Measurements from ENCODE around the gene MMP11. TPM values are rescaled to one million over a fixed set of nuclear protein-coding genes. Genes with fewer than 3 reads are reported as not detected.

The MMP11 gene
- polyA plus RNA-seq, 3 donors, result not detected

- no peak for DNase-seq
- no peak overlapping the region for H3K4me3 Mint-ChIP-seq
- intact Hi-C loops (cut with micrococcal nuclease), result no loop called here
- Histone ChIP-seq H3K36me3 (replicated peaks in 1 of 2; ENCODE audit: control insufficient read depth in 1 of 2, insufficient read depth in 2 of 2, low read length in 2 of 2) (no peaks in the 10 kb centered on the region), H3K4me2 (replicated peaks; ENCODE audit: extremely low read depth, low read length, poor library complexity, severe bottlenecking) (no peak overlapping the region), H3K4me3 (replicated peaks in 1 of 3; ENCODE audit: low read depth in 2 of 3, low read length in 3 of 3) (no peak overlapping the region), H3K27me3 (ENCODE audit: control insufficient read depth in 2 of 2, insufficient read depth in 2 of 2, low read length in 2 of 2) (no peaks in the 10 kb centered on the region), H3K27ac (ENCODE audit: low read depth in 1 of 2, low read length in 2 of 2) (no peak overlapping the region), H3K9ac (ENCODE audit: insufficient read depth, low read length, poor library complexity, severe bottlenecking) (no peak overlapping the region), H3K79me2 (ENCODE audit: insufficient read depth, low read length) (peaks cover 6% of the 10 kb centered on the region), H3K4me1 (ENCODE audit: control insufficient read depth in 1 of 2, insufficient read depth in 2 of 2, low read length in 2 of 2) (peaks cover 22 to 26% of the 10 kb centered on the region in 2 donors), H4K20me1 (ENCODE audit: insufficient read depth, low read length) (no peaks in the 10 kb centered on the region), H3K9me3 (replicated peaks in 1 of 2; ENCODE audit: control insufficient read depth in 1 of 2, insufficient read depth in 1 of 2, low read length in 2 of 2) (no peaks in the 10 kb centered on the region), H2AFZ (ENCODE audit: insufficient read depth, low read depth, low read length, poor library complexity, severe bottlenecking) (no peak overlapping the region)
- TF ChIP-seq, protein P1, sequence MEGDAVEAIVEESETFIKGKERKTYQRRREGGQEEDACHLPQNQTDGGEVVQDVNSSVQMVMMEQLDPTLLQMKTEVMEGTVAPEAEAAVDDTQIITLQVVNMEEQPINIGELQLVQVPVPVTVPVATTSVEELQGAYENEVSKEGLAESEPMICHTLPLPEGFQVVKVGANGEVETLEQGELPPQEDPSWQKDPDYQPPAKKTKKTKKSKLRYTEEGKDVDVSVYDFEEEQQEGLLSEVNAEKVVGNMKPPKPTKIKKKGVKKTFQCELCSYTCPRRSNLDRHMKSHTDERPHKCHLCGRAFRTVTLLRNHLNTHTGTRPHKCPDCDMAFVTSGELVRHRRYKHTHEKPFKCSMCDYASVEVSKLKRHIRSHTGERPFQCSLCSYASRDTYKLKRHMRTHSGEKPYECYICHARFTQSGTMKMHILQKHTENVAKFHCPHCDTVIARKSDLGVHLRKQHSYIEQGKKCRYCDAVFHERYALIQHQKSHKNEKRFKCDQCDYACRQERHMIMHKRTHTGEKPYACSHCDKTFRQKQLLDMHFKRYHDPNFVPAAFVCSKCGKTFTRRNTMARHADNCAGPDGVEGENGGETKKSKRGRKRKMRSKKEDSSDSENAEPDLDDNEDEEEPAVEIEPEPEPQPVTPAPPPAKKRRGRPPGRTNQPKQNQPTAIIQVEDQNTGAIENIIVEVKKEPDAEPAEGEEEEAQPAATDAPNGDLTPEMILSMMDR (IDR thresholded peaks at IDR 0.05), result no peak
- H3K27me3 Mint-ChIP-seq (ENCODE audit: low read depth in 3 of 3), result peaks cover 0 to 3% (median 2%) of the 10 kb centered on the region in 3 donors
- H3K36me3 Mint-ChIP-seq, result no peaks in the 10 kb centered on the region
- no peak overlapping the region for H3K27ac Mint-ChIP-seq
- 44% methylated on average over 2 of the region's 2 CpGs for WGBS (ENCODE audit: insufficient coverage)
- peaks cover 0 to 2% (median 0%) of the 10 kb centered on the region in 7 donors for H3K9me3 Mint-ChIP-seq
- peaks cover 23% of the 10 kb centered on the region for H3K4me1 Mint-ChIP-seq
Observed at GRCh38 chr22:23753385-23753784, 19.3 kb upstream of the MMP11 start.

- peaks cover 0 to 3% (median 2%) of the 10 kb centered on the region in 3 donors for H3K27me3 Mint-ChIP-seq (ENCODE audit: low read depth in 3 of 3)
- intact Hi-C loops (cut with micrococcal nuclease), result no loop called here
- Histone ChIP-seq H3K9me3 (replicated peaks in 1 of 2; ENCODE audit: control insufficient read depth in 1 of 2, insufficient read depth in 1 of 2, low read length in 2 of 2) (no peaks in the 10 kb centered on the region), H2AFZ (ENCODE audit: insufficient read depth, low read depth, low read length, poor library complexity, severe bottlenecking) (no peak within 1 kb of the TSS), H3K4me2 (replicated peaks; ENCODE audit: extremely low read depth, low read length, poor library complexity, severe bottlenecking) (no peak within 1 kb of the TSS), H3K27ac (ENCODE audit: low read depth in 1 of 2, low read length in 2 of 2) (no peak within 1 kb of the TSS), H3K4me1 (ENCODE audit: control insufficient read depth in 1 of 2, insufficient read depth in 2 of 2, low read length in 2 of 2) (peaks cover 22 to 26% of the 10 kb centered on the region in 2 donors), H3K9ac (ENCODE audit: insufficient read depth, low read length, poor library complexity, severe bottlenecking) (no peak within 1 kb of the TSS), H3K79me2 (ENCODE audit: insufficient read depth, low read length) (peaks cover 6% of the 10 kb centered on the region), H4K20me1 (ENCODE audit: insufficient read depth, low read length) (no peaks in the 10 kb centered on the region), H3K27me3 (ENCODE audit: control insufficient read depth in 2 of 2, insufficient read depth in 2 of 2, low read length in 2 of 2) (no peaks in the 10 kb centered on the region), H3K4me3 (replicated peaks in 1 of 3; ENCODE audit: low read depth in 2 of 3, low read length in 3 of 3) (no peak within 1 kb of the TSS), H3K36me3 (replicated peaks in 1 of 2; ENCODE audit: control insufficient read depth in 1 of 2, insufficient read depth in 2 of 2, low read length in 2 of 2) (no peaks in the 10 kb centered on the region)
- no peak for DNase-seq
- H3K36me3 Mint-ChIP-seq, result no peaks in the 10 kb centered on the region
- H3K4me3 Mint-ChIP-seq, result peak within 1 kb of the TSS in 1 of 2 donors; percentile 39
- H3K9me3 Mint-ChIP-seq, result peaks cover 0 to 2% (median 0%) of the 10 kb centered on the region in 7 donors
- H3K4me1 Mint-ChIP-seq, result peaks cover 23% of the 10 kb centered on the region
- 85% methylated on average over 10 of the region's 14 CpGs for WGBS (ENCODE audit: insufficient coverage)
- TF ChIP-seq, protein P1 (IDR thresholded peaks at IDR 0.05), result no peak
- peak within 1 kb of the TSS in 1 of 7 donors; percentile 54 for H3K27ac Mint-ChIP-seq
Observed at GRCh38 chr22:23754220-23754919, 18.3 kb upstream of the MMP11 start, which contains the start of gene VPREB3. TSS of gene VPREB3 (minus strand) at chr22:23754425. CDS start at chr22:23754363, 62 bp downstream.

All from CD14-positive monocyte (primary cell).